HG03521 (cell line): ENCODE results near the gene EPN1.

Experiments used
- ATAC-seq: cut with Tn5 transposase; IDR thresholded peaks from one replicate; pipeline ENCODE4 v1.9.1; 2021; ENCODE audit warnings: mild to moderate bottlenecking, moderate library complexity; ENCODE audit not compliant: unreplicated experiment

Gene EPN1

GRCh38 chr19:55678121-55678671, 3.2 kb downstream of the EPN1 start:
- ATAC-seq = peak; percentile 60

- ATAC-seq = no peak
Observed at GRCh38 chr19:55679343-55680257, 4.6 kb downstream of the EPN1 start.

- no peak for ATAC-seq
Observed at GRCh38 chr19:55680339-55681130, 5.5 kb downstream of the EPN1 start.

- ATAC-seq = no peak
Observed at GRCh38 chr19:55681131-55682092, 6.4 kb downstream of the EPN1 start.

- ATAC-seq = no peak
Observed at GRCh38 chr19:55683449-55684261, 8.6 kb downstream of the EPN1 start.

GRCh38 chr19:55684946-55685681, 10.1 kb downstream of the EPN1 start:
- no peak for ATAC-seq

- ATAC-seq = no peak
Observed at GRCh38 chr19:55685776-55686175, 10.8 kb downstream of the EPN1 start.

- no peak for ATAC-seq
Observed at GRCh38 chr19:55686311-55687050, 11.5 kb downstream of the EPN1 start.

- ATAC-seq = no peak
Observed at GRCh38 chr19:55687281-55688201, 12.5 kb downstream of the EPN1 start.

GRCh38 chr19:55688422-55689218, 13.6 kb downstream of the EPN1 start:
- ATAC-seq = no peak

GRCh38 chr19:55689411-55690108, 14.5 kb downstream of the EPN1 start:
- no peak for ATAC-seq

- ATAC-seq = no peak
Observed at GRCh38 chr19:55690109-55690768, 15.2 kb downstream of the EPN1 start.

GRCh38 chr19:55690769-55691545, 15.9 kb downstream of the EPN1 start:
- ATAC-seq = no peak
